Measurements from ENCODE around the gene CALCOCO1. TPM values are rescaled to one million over a fixed set of nuclear protein-coding genes. Genes with fewer than 3 reads are reported as not detected.
"Not testable (repeated sequence)": the region's sequence is repeated elsewhere in the genome, so short reads cannot be mapped to it uniquely, and the experiment has no call there.

The CALCOCO1 gene
- total RNA-seq, 1 donor from 2014 or later = 32.0 TPM

DNA sequence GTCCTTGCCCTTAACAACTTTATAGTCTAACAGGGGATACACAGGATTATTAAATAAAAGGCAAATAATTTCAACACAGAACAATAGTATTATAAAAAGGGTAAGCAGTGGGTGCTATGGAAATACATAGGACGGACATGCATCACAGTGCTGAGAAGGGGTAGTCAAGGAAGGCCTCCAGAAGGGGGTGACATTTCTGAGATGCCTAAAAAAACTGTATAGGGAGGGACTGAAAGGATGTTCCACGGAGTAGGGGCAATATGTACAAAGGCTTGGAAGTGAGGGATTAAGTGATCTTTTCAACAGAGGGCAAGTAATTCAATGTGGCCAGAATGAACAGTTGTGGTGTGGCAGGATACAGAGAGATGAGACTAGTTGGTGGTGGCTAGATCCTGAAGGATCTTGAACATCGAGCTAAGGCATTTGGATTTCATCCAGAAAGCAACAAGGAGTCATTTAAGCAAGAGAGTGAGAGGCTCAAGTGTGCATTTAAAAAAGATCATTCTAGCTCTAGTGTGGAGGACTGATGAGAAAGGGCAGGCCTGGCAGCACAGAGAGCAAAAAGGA lies 42.5 kb downstream of the CALCOCO1 start:
- H3K36me3 Mint-ChIP-seq (ENCODE audit: low read depth) = no peaks in the 10 kb centered on the region
- no peak overlapping the region for H3K4me3 Mint-ChIP-seq
- TF ChIP-seq, protein P1, sequence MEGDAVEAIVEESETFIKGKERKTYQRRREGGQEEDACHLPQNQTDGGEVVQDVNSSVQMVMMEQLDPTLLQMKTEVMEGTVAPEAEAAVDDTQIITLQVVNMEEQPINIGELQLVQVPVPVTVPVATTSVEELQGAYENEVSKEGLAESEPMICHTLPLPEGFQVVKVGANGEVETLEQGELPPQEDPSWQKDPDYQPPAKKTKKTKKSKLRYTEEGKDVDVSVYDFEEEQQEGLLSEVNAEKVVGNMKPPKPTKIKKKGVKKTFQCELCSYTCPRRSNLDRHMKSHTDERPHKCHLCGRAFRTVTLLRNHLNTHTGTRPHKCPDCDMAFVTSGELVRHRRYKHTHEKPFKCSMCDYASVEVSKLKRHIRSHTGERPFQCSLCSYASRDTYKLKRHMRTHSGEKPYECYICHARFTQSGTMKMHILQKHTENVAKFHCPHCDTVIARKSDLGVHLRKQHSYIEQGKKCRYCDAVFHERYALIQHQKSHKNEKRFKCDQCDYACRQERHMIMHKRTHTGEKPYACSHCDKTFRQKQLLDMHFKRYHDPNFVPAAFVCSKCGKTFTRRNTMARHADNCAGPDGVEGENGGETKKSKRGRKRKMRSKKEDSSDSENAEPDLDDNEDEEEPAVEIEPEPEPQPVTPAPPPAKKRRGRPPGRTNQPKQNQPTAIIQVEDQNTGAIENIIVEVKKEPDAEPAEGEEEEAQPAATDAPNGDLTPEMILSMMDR (conservative IDR thresholded peaks at IDR 0.05) = no peak

DNA sequence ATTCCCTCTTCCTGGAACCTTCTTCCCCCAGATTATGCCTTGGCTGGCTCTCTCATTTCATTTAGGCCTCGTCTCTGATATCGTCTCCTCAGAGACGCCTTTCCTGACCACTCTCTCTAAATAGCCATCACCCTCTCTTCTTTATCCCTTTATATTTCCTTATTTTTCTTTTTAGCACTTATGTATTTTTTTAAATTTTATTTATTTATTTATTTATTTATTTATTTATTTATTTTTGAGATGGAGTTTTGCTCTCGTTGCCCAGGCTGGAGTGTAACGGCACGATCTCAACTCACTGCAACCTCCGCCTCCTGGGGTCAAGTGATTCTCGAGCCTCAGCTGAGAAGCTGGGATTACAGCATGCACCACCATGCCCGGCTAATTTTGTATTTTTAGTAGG lies 43.3 kb downstream of the CALCOCO1 start:
- Mint-ChIP-seq H3K4me3 (no peak overlapping the region), H3K27me3 (ENCODE audit: low read depth) (peaks cover 8% of the 10 kb centered on the region), H3K4me1 (peaks cover 3% of the 10 kb centered on the region), H3K27ac (ENCODE audit: unreplicated experiment) (no peak overlapping the region), H3K9me3 (no peaks in the 10 kb centered on the region), H3K36me3 (ENCODE audit: low read depth) (no peaks in the 10 kb centered on the region)
- DNase-seq (ENCODE audit: low read depth, low spot score) = no peak
- TF ChIP-seq, protein P1 (conservative IDR thresholded peaks at IDR 0.05) = no peak

More for the DNA sequence above, 42.5 kb downstream of the CALCOCO1 start:
- no peaks in the 10 kb centered on the region for H3K9me3 Mint-ChIP-seq
- no peak for DNase-seq (ENCODE audit: low read depth, low spot score)
- H3K27me3 Mint-ChIP-seq (ENCODE audit: low read depth) = peaks cover 11% of the 10 kb centered on the region
- H3K4me1 Mint-ChIP-seq = no peaks in the 10 kb centered on the region
- H3K27ac Mint-ChIP-seq (ENCODE audit: unreplicated experiment) = no peak overlapping the region

DNA sequence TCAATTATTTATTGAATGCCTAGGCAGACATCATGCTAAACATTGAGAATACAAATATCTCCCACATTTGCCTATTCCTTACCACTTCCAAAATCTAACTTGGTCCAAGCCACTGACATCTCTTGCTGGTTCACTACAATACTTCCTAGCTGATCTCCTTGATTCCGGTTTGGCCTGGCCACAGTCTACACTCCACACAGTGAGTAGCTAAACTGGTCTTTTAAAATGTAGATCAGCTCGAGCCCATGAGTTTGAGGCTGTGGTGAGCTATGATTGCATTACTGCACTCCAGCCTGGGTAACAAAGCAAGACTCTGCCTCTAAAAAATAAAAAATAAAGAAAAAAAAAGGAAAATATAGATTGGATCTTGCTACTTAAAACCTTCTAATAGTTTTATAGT lies 43.8 kb downstream of the CALCOCO1 start:
- Mint-ChIP-seq H3K27me3 (ENCODE audit: low read depth) (peaks cover 4% of the 10 kb centered on the region), H3K9me3 (no peaks in the 10 kb centered on the region), H3K4me3 (no peak overlapping the region), H3K27ac (ENCODE audit: unreplicated experiment) (no peak overlapping the region), H3K36me3 (ENCODE audit: low read depth) (no peaks in the 10 kb centered on the region), H3K4me1 (peaks cover 7% of the 10 kb centered on the region)
- DNase-seq (ENCODE audit: low read depth, low spot score) = no peak
- TF ChIP-seq, protein P1 (conservative IDR thresholded peaks at IDR 0.05) = no peak

DNA sequence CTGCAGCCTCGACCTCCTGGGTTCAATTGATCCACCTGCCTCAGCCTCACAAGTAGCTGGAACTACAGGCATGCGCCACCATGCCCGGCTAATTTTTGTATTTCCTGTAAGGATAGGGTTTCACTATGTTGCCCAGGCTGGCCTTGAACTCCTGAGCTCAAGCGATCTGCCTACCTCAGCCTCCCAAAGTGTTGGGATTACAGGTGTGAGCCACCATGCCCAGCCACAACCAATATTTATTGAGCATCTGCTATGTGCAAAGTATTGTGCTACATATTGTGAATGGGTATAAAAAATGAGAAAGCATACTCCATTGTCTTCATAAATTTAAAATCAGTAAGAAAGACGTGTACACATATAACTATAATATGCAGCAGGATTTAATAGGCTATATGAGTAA lies 47.2 kb downstream of the CALCOCO1 start:
- H3K4me3 Mint-ChIP-seq; H3K9me3 Mint-ChIP-seq; H3K36me3 Mint-ChIP-seq (ENCODE audit: low read depth); H3K27me3 Mint-ChIP-seq (ENCODE audit: low read depth); H3K27ac Mint-ChIP-seq (ENCODE audit: unreplicated experiment); DNase-seq (ENCODE audit: low read depth, low spot score): not testable (repeated sequence)
- peaks cover 36% of the 10 kb centered on the region for H3K4me1 Mint-ChIP-seq

DNA sequence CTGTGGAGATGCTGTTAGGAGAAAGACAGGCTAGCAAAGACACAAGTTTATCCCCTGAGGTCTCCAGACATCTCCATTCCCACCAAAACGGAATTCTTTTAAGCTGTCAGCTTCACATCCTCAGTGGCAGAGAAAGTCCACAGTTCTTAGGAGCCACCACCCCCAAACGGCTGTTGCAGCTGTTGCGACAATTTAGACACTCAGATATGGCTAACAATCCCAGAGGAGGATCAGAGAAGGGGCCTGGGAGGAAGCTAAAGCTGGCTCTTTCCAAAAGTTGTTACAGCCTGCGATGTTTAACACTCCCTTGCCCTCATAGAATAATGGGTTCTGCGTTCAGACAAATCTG lies 49.5 kb downstream of the CALCOCO1 start:
- TF ChIP-seq, protein P1 (conservative IDR thresholded peaks at IDR 0.05) = no peak
- Mint-ChIP-seq H3K27ac (ENCODE audit: unreplicated experiment) (peak overlapping the region; percentile 88), H3K4me3 (peak overlapping the region; percentile 82), H3K27me3 (ENCODE audit: low read depth) (peaks cover 4% of the 10 kb centered on the region), H3K36me3 (ENCODE audit: low read depth) (peaks cover 3% of the 10 kb centered on the region), H3K9me3 (no peaks in the 10 kb centered on the region), H3K4me1 (peaks cover 48% of the 10 kb centered on the region)
- no peak for DNase-seq (ENCODE audit: low read depth, low spot score)

DNA sequence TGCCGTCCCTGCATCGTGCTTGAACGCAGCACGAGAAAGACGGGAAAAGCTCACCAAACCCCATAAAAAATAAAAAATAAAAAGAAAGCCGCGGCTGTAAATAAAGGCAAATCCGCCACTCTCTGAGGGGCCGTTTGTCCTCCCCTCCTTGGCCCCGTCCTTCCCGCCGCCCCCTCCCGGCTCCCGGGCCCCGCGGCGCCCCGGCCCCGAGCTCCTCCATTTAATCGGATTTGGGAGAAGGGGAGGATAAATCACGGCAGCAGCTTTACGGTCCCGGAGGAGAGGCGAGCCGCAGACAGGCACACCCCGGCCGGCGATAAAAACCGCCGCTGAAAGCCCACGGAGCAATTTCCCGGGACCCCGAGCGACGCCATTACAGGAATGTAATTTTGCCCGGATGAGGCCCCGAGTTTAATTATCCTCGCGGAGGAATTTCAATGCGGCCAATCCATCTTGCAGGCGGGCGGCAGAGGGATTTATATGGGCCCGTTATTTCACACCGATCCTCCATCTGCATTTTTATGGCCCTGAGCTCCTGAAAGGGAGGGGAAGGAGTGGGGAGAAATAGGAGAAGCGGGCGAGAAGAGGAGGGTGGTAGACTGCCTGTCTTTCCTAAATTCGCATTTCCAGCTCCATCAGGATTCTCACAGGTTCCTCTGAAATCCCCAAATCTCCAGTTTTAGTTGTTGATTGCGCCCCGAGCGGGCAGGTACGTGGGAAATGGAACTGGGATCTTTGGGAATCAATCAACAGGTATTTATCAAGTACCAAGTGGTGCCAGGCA lies 50.0 kb downstream of the CALCOCO1 start:
- H3K27ac Mint-ChIP-seq (ENCODE audit: unreplicated experiment) = peak overlapping the region; percentile 97
- peak; percentile 27 for DNase-seq (ENCODE audit: low read depth, low spot score)
- peaks cover 48% of the 10 kb centered on the region for H3K4me1 Mint-ChIP-seq
- H3K36me3 Mint-ChIP-seq (ENCODE audit: low read depth) = peaks cover 3% of the 10 kb centered on the region
- TF ChIP-seq, protein P1 (conservative IDR thresholded peaks at IDR 0.05) = no peak
- H3K9me3 Mint-ChIP-seq = no peaks in the 10 kb centered on the region
- peaks cover 4% of the 10 kb centered on the region for H3K27me3 Mint-ChIP-seq (ENCODE audit: low read depth)
- peak overlapping the region; percentile 98 for H3K4me3 Mint-ChIP-seq
